T-cell (primary cell): ENCODE results near the gene ZNF275. TPM values are rescaled to one million over a fixed set of nuclear protein-coding genes. Genes with fewer than 3 reads are reported as not detected.
"Not testable (repeated sequence)": the region's sequence is repeated elsewhere in the genome, so short reads cannot be mapped to it uniquely, and the experiment has no call there.

Experiments used
- ATAC-seq, 4 experiments: fragments of 200-7000 bp in 3 of 4; fragments of 150-1000 bp in 1 of 4; cut with Tn5 transposase; replicated peaks in 1 of 4; 1 replicate in 3 of 4; 2 replicates in 1 of 4; pipeline ENCODE4 v1.10.0; 2021; ENCODE audit warnings: moderate library complexity in 3 of 4, mild to moderate bottlenecking in 2 of 4, moderate number of reproducible peaks in 1 of 4
- CTCF ChIA-PET, 2 donors: fragments of 300-600 bp; sonication (Branson Sonifier 250); formaldehyde crosslinking; loops; one replicate each; lab custom pipeline; 2022; ENCODE audit warnings: antibody characterized with exemption in 2 of 2; lab: Charles Lee
- POLR2A ChIA-PET, 2 donors: fragments of 300-600 bp; sonication (Branson Sonifier 250); formaldehyde crosslinking; loops; one replicate each; lab custom pipeline; 2022; ENCODE audit warnings: antibody characterized with exemption in 2 of 2; lab: Charles Lee
- DNase-seq, 35 experiments: peaks; one replicate each; pipeline versions ENCODE4 v3.0.0 to v3.0.0-alpha.2; 2013 to 2023
- H3K27ac ChIP-seq: one replicate; pipeline ENCODE4 v1.5.1; 2013; ENCODE audit warnings: low read length
- H3K27me3 ChIP-seq, 2 experiments: replicated peaks in 1 of 2; 1 replicate in 1 of 2; 2 replicates in 1 of 2; pipeline versions ENCODE4 v1.6.1 to v1.7.0; 2013; ENCODE audit warnings: low read length in 1 of 2, mixed read lengths in 1 of 2; ENCODE audit not compliant: control insufficient read depth in 2 of 2, insufficient read depth in 2 of 2; ENCODE audit errors: extremely low read depth in 1 of 2
- H3K36me3 ChIP-seq, 2 donors: 1 replicate in 1 of 2; 2 replicates in 1 of 2; pipeline versions ENCODE4 v1.6.1 to v1.7.0; 2013; ENCODE audit warnings: low read length in 1 of 2; ENCODE audit not compliant: control insufficient read depth in 2 of 2, insufficient read depth in 1 of 2; ENCODE audit errors: extremely low read depth in 1 of 2
- H3K4me1 ChIP-seq, 2 experiments: 1 replicate in 1 of 2; 2 replicates in 1 of 2; pipeline versions ENCODE4 v1.6.1 to v1.7.0; 2013; ENCODE audit warnings: low read length in 2 of 2, mixed read lengths in 1 of 2; ENCODE audit not compliant: insufficient read depth in 2 of 2, control insufficient read depth in 1 of 2; ENCODE audit errors: extremely low read depth in 1 of 2
- H3K4me3 ChIP-seq, 2 donors: 1 replicate in 1 of 2; 2 replicates in 1 of 2; pipeline versions ENCODE4 v1.5.1 to v1.7.0; 2013; ENCODE audit warnings: mild to moderate bottlenecking in 2 of 2, low read length in 1 of 2, moderate library complexity in 1 of 2; ENCODE audit not compliant: control insufficient read depth in 1 of 2; ENCODE audit errors: extremely low read depth in 1 of 2
- H3K9me3 ChIP-seq: 2 replicates; pipeline ENCODE4 v1.7.0; 2013
- H3K27ac Mint-ChIP-seq, 2 donors: one replicate each; pipeline ENCODE4 v1.8.0; 2020 to 2021; ENCODE audit warnings: mild to moderate bottlenecking in 2 of 2, mixed read lengths in 2 of 2
- H3K27me3 Mint-ChIP-seq, 2 donors: one replicate each; pipeline ENCODE4 v1.8.0; 2021 to 2022; ENCODE audit warnings: mixed read lengths in 2 of 2
- H3K36me3 Mint-ChIP-seq: one replicate; pipeline ENCODE4 v1.8.0; 2021; ENCODE audit warnings: mixed read lengths
- H3K4me1 Mint-ChIP-seq, 3 donors: one replicate each; pipeline ENCODE4 v1.8.0; 2020 to 2022; ENCODE audit warnings: mixed read lengths in 3 of 3, mild to moderate bottlenecking in 1 of 3
- H3K4me3 Mint-ChIP-seq, 3 donors: one replicate each; pipeline ENCODE4 v1.8.0; 2020 to 2022; ENCODE audit warnings: mild to moderate bottlenecking in 3 of 3, mixed read lengths in 3 of 3, moderate library complexity in 3 of 3
- H3K9me3 Mint-ChIP-seq, 3 donors: one replicate each; pipeline ENCODE4 v1.8.0; 2020 to 2022; ENCODE audit warnings: mixed read lengths in 3 of 3
- WGBS: methylation state at CpG from one replicate; pipeline ENCODE4 v1.1.5; 2013; ENCODE audit warnings: missing lambda C conversion rate; ENCODE audit not compliant: insufficient coverage; 5-methylcytosine and 5-hydroxymethylcytosine counted together
- total RNA-seq, 35 experiments: library from RNA in 6 of 35; stranded (reverse) in 6 of 35; fragments of 120-200 nt in 1 of 35; gene quantifications; one replicate each; pipeline versions ENCODE4 v1.2.1 to v1.2.4 and lab custom pipeline; 2013 to 2026

ZNF275 gene
- total RNA-seq, 5 donors from 2014 or later (not counting 1 experiment from before 2014, with no cell fraction given) = 14.4 to 17.6 (median 17.0) TPM

DNA sequence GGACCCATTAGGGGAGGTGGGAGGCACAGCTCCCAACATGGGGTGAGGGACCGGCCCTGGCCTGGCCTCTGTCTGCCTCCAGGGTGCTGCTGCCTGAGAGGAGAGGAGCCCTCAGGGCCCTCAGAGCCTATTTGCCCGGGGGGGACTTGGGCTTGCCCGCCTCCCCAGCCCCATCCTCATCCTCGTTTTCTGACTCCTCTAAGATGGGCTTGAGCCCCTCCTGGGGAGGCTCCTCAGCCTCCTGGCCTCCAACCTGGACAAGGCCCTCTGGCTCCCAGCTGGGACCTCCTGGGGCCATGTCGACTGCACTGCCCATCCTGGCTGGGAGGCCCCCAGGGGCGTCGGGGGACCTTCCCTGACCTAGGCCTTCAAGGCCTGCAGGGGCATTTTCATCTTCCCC, 15.1 kb upstream of the ZNF275 start:
- DNase-seq (no peak), ATAC-seq (no peak)
- ChIA-PET CTCF (no interaction called here), POLR2A (no interaction called here)
- WGBS = no CpG with 5 or more reads among the region's 7 CpGs
- Mint-ChIP-seq H3K4me1 (peaks cover under 1 to 2% (median 1%) of the 10 kb centered on the region in 3 donors), H3K4me3 (no peak overlapping the region), H3K27ac (no peak overlapping the region), H3K27me3 (peaks cover 2 to 10% of the 10 kb centered on the region in 2 donors), H3K9me3 (no peaks in the 10 kb centered on the region), H3K36me3 (no peaks in the 10 kb centered on the region)
- Histone ChIP-seq H3K4me3 (no peak overlapping the region), H3K4me1 (peaks cover 0 to 2% of the 10 kb centered on the region in 2 experiments), H3K9me3 (no peaks in the 10 kb centered on the region), H3K27ac (no peak overlapping the region), H3K27me3 (peaks cover 0 to 10% of the 10 kb centered on the region in 2 experiments), H3K36me3 (no peaks in the 10 kb centered on the region)

DNA sequence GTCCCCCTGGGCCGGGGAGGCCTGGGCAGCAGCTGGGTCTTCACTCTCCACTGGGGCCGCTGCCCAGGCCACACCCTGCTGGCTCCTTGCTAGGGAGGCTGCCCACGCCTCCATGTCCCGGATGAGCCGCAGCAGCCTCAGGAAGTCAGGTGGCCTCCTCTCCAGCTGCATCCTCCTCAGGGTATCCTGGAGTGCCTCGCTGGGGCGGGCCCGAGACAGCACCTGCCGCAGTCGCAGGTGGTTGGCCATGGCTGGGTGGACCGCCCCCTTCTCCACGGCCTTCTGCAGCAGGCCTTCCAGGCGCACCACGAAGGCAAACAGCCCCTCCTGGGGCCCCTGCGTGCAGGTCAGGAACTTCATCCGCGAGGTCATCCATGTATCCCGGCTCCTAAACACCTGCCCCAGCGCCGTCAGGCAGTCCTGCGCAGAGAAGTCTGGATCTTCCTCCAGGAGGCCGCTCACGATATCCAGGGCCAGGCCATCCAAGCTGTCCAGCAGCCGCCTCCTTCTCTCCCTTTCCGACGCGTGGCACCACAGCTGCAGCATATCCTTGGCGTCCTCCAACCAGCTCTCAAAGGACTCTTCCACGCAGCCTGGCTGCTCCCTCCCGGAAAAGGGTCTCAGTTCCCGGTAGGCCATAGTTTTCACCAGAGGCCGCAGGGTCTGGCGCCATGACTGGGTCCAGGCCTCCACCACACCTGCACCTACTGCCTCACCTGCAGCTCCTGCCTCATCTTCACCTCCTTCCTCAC, 14.5 kb upstream of the ZNF275 start:
- Histone ChIP-seq H3K36me3 (no peaks in the 10 kb centered on the region), H3K4me3 (no peak overlapping the region), H3K27ac (no peak overlapping the region), H3K9me3 (no peaks in the 10 kb centered on the region), H3K27me3 (peaks cover 0 to 10% of the 10 kb centered on the region in 2 experiments), H3K4me1 (peaks cover 0 to 8% of the 10 kb centered on the region in 2 experiments)
- ChIA-PET POLR2A (no interaction called here), CTCF (no interaction called here)
- Mint-ChIP-seq H3K36me3 (no peaks in the 10 kb centered on the region), H3K4me1 (peaks cover 7 to 8% (median 7%) of the 10 kb centered on the region in 3 donors), H3K27me3 (peaks cover 2 to 10% of the 10 kb centered on the region in 2 donors), H3K9me3 (no peaks in the 10 kb centered on the region), H3K4me3 (no peak overlapping the region), H3K27ac (no peak overlapping the region)
- no peak for ATAC-seq
- WGBS = 77% methylated on average over 18 of the region's 33 CpGs
- DNase-seq = no peak

- H3K4me1 ChIP-seq, H3K4me3 ChIP-seq, POLR2A ChIA-PET, H3K4me3 Mint-ChIP-seq, CTCF ChIA-PET, ATAC-seq, H3K9me3 Mint-ChIP-seq, DNase-seq, H3K27ac ChIP-seq, H3K36me3 Mint-ChIP-seq, H3K36me3 ChIP-seq, H3K9me3 ChIP-seq, H3K27ac Mint-ChIP-seq, H3K27me3 ChIP-seq: not testable (repeated sequence)
- Mint-ChIP-seq H3K4me1 (peaks cover 7 to 12% (median 12%) of the 10 kb centered on the region in 3 donors), H3K27me3 (peaks cover 4 to 14% of the 10 kb centered on the region in 2 donors)
- 100% methylated on average over 1 of the region's 1 CpG for WGBS
These were observed 13.9 kb upstream of the ZNF275 start for GRCh38 chrX:153320047-153320443.

DNA sequence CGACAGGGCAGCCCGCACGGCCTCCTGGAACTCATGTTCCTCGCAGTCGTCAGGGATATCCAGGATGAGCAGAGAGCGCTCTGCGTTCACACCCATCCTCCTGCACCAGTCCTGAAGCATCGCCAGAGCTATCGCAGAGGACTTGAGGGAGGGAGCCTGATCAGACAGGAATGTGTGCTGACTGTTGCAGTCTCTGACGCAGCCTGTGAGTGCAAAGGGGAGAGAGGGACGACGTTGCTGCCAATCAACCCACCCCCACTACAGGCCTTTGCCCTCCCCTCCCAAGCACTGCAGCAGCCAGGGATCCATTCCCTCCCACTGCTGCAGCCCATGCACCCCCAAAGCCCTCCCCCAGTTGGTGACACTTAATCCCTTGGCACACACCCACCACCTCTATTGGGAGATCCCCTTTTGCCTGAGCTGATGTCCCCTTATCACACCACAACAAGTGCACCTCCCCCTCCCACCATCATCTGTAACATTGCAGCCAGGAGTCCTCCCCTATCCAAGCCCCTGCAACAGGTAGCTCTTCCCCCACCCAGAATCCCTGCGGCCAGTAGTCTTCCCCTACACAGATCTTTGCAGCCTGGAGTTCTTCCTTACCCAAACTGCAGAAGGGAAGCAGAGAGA, 13.3 kb upstream of the ZNF275 start:
- Histone ChIP-seq H3K4me1 (peaks cover 0 to 8% of the 10 kb centered on the region in 2 experiments), H3K27ac (no peak overlapping the region), H3K27me3 (peaks cover 0 to 10% of the 10 kb centered on the region in 2 experiments), H3K4me3 (no peak overlapping the region), H3K36me3 (no peaks in the 10 kb centered on the region), H3K9me3 (no peaks in the 10 kb centered on the region)
- Mint-ChIP-seq H3K9me3 (no peaks in the 10 kb centered on the region), H3K4me1 (peaks cover 7 to 12% (median 12%) of the 10 kb centered on the region in 3 donors), H3K4me3 (no peak overlapping the region), H3K27ac (no peak overlapping the region), H3K27me3 (peaks cover 4 to 19% of the 10 kb centered on the region in 2 donors), H3K36me3 (no peaks in the 10 kb centered on the region)
- ChIA-PET POLR2A (no interaction called here), CTCF (no interaction called here)
- ATAC-seq = peak in 1 of 4 experiments; percentile 9
- WGBS = 40% methylated on average over 1 of the region's 13 CpGs
- DNase-seq = no peak

GRCh38 chrX:153321381-153322124, 12.4 kb upstream of the ZNF275 start, which contains the start of gene PNMA6F:
Gene PNMA6F (minus strand): TSS chrX:153321767. CDS start chrX:153320674, 1,093 bp downstream.
- Mint-ChIP-seq H3K27ac (no peak within 1 kb of the TSS), H3K4me3 (no peak within 1 kb of the TSS), H3K9me3 (no peaks in the 10 kb centered on the region), H3K4me1 (peaks cover 7 to 12% (median 12%) of the 10 kb centered on the region in 3 donors), H3K36me3 (no peaks in the 10 kb centered on the region), H3K27me3 (peaks cover 4 to 21% of the 10 kb centered on the region in 2 donors)
- Histone ChIP-seq H3K27ac (no peak within 1 kb of the TSS), H3K36me3 (no peaks in the 10 kb centered on the region), H3K4me3 (no peak within 1 kb of the TSS), H3K9me3 (no peaks in the 10 kb centered on the region), H3K4me1 (peaks cover 0 to 8% of the 10 kb centered on the region in 2 experiments), H3K27me3 (peaks cover 0 to 10% of the 10 kb centered on the region in 2 experiments)
- ChIA-PET CTCF (no interaction called here), POLR2A (no interaction called here)
- ATAC-seq = no peak
- DNase-seq = no peak
- WGBS = 93% methylated on average over 2 of the region's 36 CpGs

- peaks cover 0 to 3% of the 10 kb centered on the region in 2 experiments for H3K27me3 ChIP-seq
- H3K4me3 ChIP-seq = no peak overlapping the region
- H3K36me3 ChIP-seq = no peaks in the 10 kb centered on the region
- Mint-ChIP-seq H3K4me1 (peaks cover 7 to 12% (median 12%) of the 10 kb centered on the region in 3 donors), H3K4me3 (no peak overlapping the region), H3K27me3 (peaks cover 15 to 27% of the 10 kb centered on the region in 2 donors), H3K36me3 (no peaks in the 10 kb centered on the region), H3K27ac (no peak overlapping the region), H3K9me3 (no peaks in the 10 kb centered on the region)
- no CpG with 5 or more reads among the region's 4 CpGs for WGBS
- ChIA-PET POLR2A (no interaction called here), CTCF (no interaction called here)
- H3K27ac ChIP-seq = no peak overlapping the region
- DNase-seq = no peak
- H3K4me1 ChIP-seq = peaks cover 0 to 8% of the 10 kb centered on the region in 2 experiments
- ATAC-seq = no peak
- H3K9me3 ChIP-seq = no peaks in the 10 kb centered on the region
These were observed 6.4 kb upstream of the ZNF275 start for GRCh38 chrX:153327561-153327960.
